Suprapubic skin (tissue), 4 donors: ENCODE data around the gene CYP4B1. TPM values are rescaled to one million over a fixed set of nuclear protein-coding genes. Genes with fewer than 3 reads are reported as not detected.

ENCODE experiments used
- DNase-seq, 2 donors: peaks; one replicate each; pipeline ENCODE4 v3.0.0-alpha.2; 2019; ENCODE audit warnings: low spot score in 2 of 2
- H3K27ac ChIP-seq: fragments of 200-600 bp; sonication (generic); one replicate; pipeline ENCODE4 v1.5.1; 2019
- H3K27me3 ChIP-seq: fragments of 200-600 bp; sonication (generic); one replicate; pipeline ENCODE4 v1.5.1; 2019
- H3K36me3 ChIP-seq: fragments of 200-600 bp; sonication (generic); one replicate; pipeline ENCODE4 v1.5.1; 2019
- H3K4me1 ChIP-seq: fragments of 200-600 bp; sonication (generic); one replicate; pipeline ENCODE4 v1.5.1; 2019
- H3K4me3 ChIP-seq: fragments of 200-600 bp; sonication (generic); one replicate; pipeline ENCODE4 v1.5.1; 2019; ENCODE audit warnings: mild to moderate bottlenecking
- H3K9me3 ChIP-seq: fragments of 200-600 bp; sonication (generic); one replicate; pipeline ENCODE4 v1.5.1; 2019
- CTCF ChIP-seq, 2 donors: fragments of 200-600 bp in 1 of 2; fragments of 450-650 bp in 1 of 2; sonication (generic) in 1 of 2; IDR thresholded peaks; one replicate each; pipeline ENCODE4 v1.5.1; 2016 to 2019; ENCODE audit warnings: antibody characterized with exemption in 2 of 2, mild to moderate bottlenecking in 1 of 2, moderate library complexity in 1 of 2
- EP300 ChIP-seq: sonication (generic); formaldehyde crosslinking; IDR thresholded peaks from one replicate; pipeline ENCODE4 v1.6.1; 2017; ENCODE audit warnings: antibody characterized with exemption
- POLR2A ChIP-seq, 2 donors: fragments of 450-650 bp; IDR thresholded peaks; one replicate each; pipeline ENCODE4 v1.6.1; 2017; ENCODE audit warnings: antibody characterized with exemption in 2 of 2, mild to moderate bottlenecking in 2 of 2, moderate library complexity in 2 of 2
- POLR2AphosphoS5 ChIP-seq, 3 donors: sonication (generic); formaldehyde crosslinking; IDR thresholded peaks; one replicate each; pipeline ENCODE4 v1.6.1; 2017; ENCODE audit warnings: antibody characterized with exemption in 3 of 3
- WGBS: methylation state at CpG from one replicate; pipeline ENCODE4 v1.1.5; 2018; 5-methylcytosine and 5-hydroxymethylcytosine counted together
- total RNA-seq, 4 donors: library from RNA; depleted of rRNA; stranded (reverse); fragments of >200 nt; gene quantifications; one replicate each; pipeline ENCODE4 v1.1.0, GENCODE V29; 2016

The CYP4B1 gene
- total RNA-seq, 4 donors from 2014 or later, result 61.8 to 116 (median 88.6) TPM

- Histone ChIP-seq H3K27me3 (no peaks in the 10 kb centered on the region), H3K4me3 (no peak overlapping the region), H3K36me3 (no peaks in the 10 kb centered on the region), H3K4me1 (no peaks in the 10 kb centered on the region), H3K27ac (no peak overlapping the region), H3K9me3 (peaks cover 4% of the 10 kb centered on the region)
- no peak for TF ChIP-seq POLR2A (IDR thresholded peaks at IDR 0.05)
- no peak for TF ChIP-seq CTCF (IDR thresholded peaks at IDR 0.05)
- no peak for TF ChIP-seq EP300
- no peak for TF ChIP-seq POLR2AphosphoS5 (IDR thresholded peaks at IDR 0.05)
- 100% methylated on average over 2 of the region's 2 CpGs for WGBS
- DNase-seq, result no peak
Measured at GRCh38 chr1:46862348-46862747, 63.5 kb downstream of the CYP4B1 start.

Other genes with a start within 250 kb of the CYP4B1 start
- not detected for gene KNCN, start 247.4 kb upstream of the CYP4B1 start, total RNA-seq
- gene MKNK1, start 194.8 kb upstream of the CYP4B1 start, total RNA-seq, result 10 to 100 TPM; 15.8 to 39.1 (median 27.4) TPM
- 10 to 100 TPM in 3 of 4 donors, 1 to 10 TPM in 1; 8.0 to 14.1 (median 11.6) TPM for gene MOB3C, start 182.2 kb upstream of the CYP4B1 start, total RNA-seq
- gene ATPAF1, start 130.7 kb upstream of the CYP4B1 start, total RNA-seq, result 10 to 100 TPM; 29.0 to 43.6 (median 30.9) TPM
- gene TEX38, start 127.2 kb upstream of the CYP4B1 start, total RNA-seq, result not detected
- 100 to 1,000 TPM in 3 of 4 donors, 10 to 100 TPM in 1; 87.9 to 136 (median 121) TPM for gene EFCAB14, start 79.9 kb upstream of the CYP4B1 start, total RNA-seq
- gene CYP4A11, start 142.4 kb downstream of the CYP4B1 start, total RNA-seq, result under 1 TPM in 1 of 4 donors, not detected in 3; 0.32 TPM
- 10 to 100 TPM in 2 of 4 donors, 1 to 10 TPM in 2; 6.2 to 41.8 (median 11.2) TPM for gene CYP4X1, start 224.6 kb downstream of the CYP4B1 start, total RNA-seq